Gastrocnemius medialis (tissue), 4 donors: ENCODE data around the gene CDC42EP3.

Source experiments
- CTCF ChIP-seq, 5 experiments: fragments of 450-650 bp in 3 of 5; fragments of 200-600 bp in 2 of 5; sonication (generic) in 2 of 5; IDR thresholded peaks in 4 of 5; conservative IDR thresholded peaks in 1 of 5; 1 replicate in 4 of 5; 2 replicates in 1 of 5; pipeline ENCODE4 v1.5.1; 2016 to 2019; ENCODE audit warnings: antibody characterized with exemption in 5 of 5, mild to moderate bottlenecking in 3 of 5, moderate library complexity in 3 of 5
- POLR2A ChIP-seq, 2 donors: fragments of 450-650 bp; IDR thresholded peaks; one replicate each; pipeline ENCODE4 v1.6.1; 2017; ENCODE audit warnings: antibody characterized with exemption in 2 of 2, mild to moderate bottlenecking in 2 of 2, moderate library complexity in 2 of 2

GRCh38 chr2:37619959-37620300 is 51.5 kb downstream of the CDC42EP3 start:
- TF ChIP-seq POLR2A (IDR thresholded peaks at IDR 0.05) (no peak), CTCF (IDR thresholded peaks at IDR 0.05 in 4 of 5, conservative IDR thresholded peaks at IDR 0.05 in 1 of 5) (no peak)
